H1 (cell line): ENCODE data around the gene UBAP1L. TPM values are rescaled to one million over a fixed set of nuclear protein-coding genes. Genes with fewer than 3 reads are reported as not detected.

Experiments
- CTCF ChIA-PET: fragments of 300-600 bp; sonication (Branson Sonifier 250); formaldehyde crosslinking; loops from one replicate; lab custom pipeline; 2021; ENCODE audit not compliant: partially characterized antibody; lab: Charles Lee
- POLR2A ChIA-PET: fragments of 300-600 bp; sonication (Branson Sonifier 250); formaldehyde crosslinking; loops from one replicate; lab custom pipeline; 2021; ENCODE audit warnings: inconsistent platforms; ENCODE audit not compliant: partially characterized antibody; lab: Charles Lee
- DNase-seq, 2 experiments: peaks; one replicate each; pipeline versions ENCODE4 v3.0.0 to v3.0.0-alpha.2; 2010 to 2022; ENCODE audit warnings: low spot score in 2 of 2, low read depth in 1 of 2, mixed read lengths in 1 of 2
- FAIRE-seq: peaks from 2 replicates; lab custom pipeline; 2011; peaks lifted over from hg19 to GRCh38; lab: Jason Lieb, UNC
- H2AFZ ChIP-seq: 2 replicates; pipeline ENCODE4 v1.8.1; 2012; ENCODE audit warnings: low read length, inconsistent platforms
- H2AK5ac ChIP-seq: 2 replicates; pipeline ENCODE4 v1.6.1; 2013; ENCODE audit warnings: low read depth, low read length
- H2BK120ac ChIP-seq: replicated peaks from 2 replicates; pipeline ENCODE3; 2013; ENCODE audit warnings: low read depth, low read length, inconsistent platforms
- H2BK12ac ChIP-seq: 2 replicates; pipeline ENCODE4 v1.6.1; 2013; ENCODE audit warnings: low read depth, low read length
- H2BK15ac ChIP-seq: 2 replicates; pipeline ENCODE4 v1.6.1; 2013; ENCODE audit warnings: low read length
- H2BK20ac ChIP-seq: 2 replicates; pipeline ENCODE4 v1.6.1; 2013; ENCODE audit warnings: low read length
- H2BK5ac ChIP-seq: 2 replicates; pipeline ENCODE4 v1.6.1; 2013; ENCODE audit warnings: low read depth, low read length
- H3K14ac ChIP-seq: 2 replicates; pipeline ENCODE4 v1.6.1; 2013; ENCODE audit warnings: inconsistent platforms; ENCODE audit not compliant: insufficient read length
- H3K18ac ChIP-seq: 2 replicates; pipeline ENCODE4 v1.6.1; 2013; ENCODE audit warnings: low read length; ENCODE audit errors: extremely low read depth
- H3K23ac ChIP-seq: 2 replicates; pipeline ENCODE4 v1.6.1; 2013; ENCODE audit warnings: inconsistent platforms; ENCODE audit not compliant: insufficient read length
- H3K23me2 ChIP-seq: 2 replicates; pipeline ENCODE4 v1.6.1; 2013; ENCODE audit warnings: low read depth, low read length
- H3K27ac ChIP-seq: 2 replicates; pipeline ENCODE4 v1.6.1; 2011; ENCODE audit warnings: low read depth, low read length, inconsistent platforms
- H3K27me3 ChIP-seq, 4 experiments: replicated peaks in 1 of 4; 1 replicate in 1 of 4; 2 replicates in 3 of 4; pipeline versions ENCODE4 v1.6.1 to v1.8.1; 2011 to 2013; ENCODE audit warnings: low read length in 3 of 4, mild to moderate bottlenecking in 3 of 4, inconsistent platforms in 2 of 4, mixed read lengths in 2 of 4, moderate library complexity in 1 of 4; ENCODE audit not compliant: control insufficient read depth in 3 of 4, insufficient read depth in 3 of 4; ENCODE audit errors: extremely low read depth in 1 of 4
- H3K36me3 ChIP-seq, 4 experiments: 2 replicates each; pipeline versions ENCODE4 v1.6.1 to v1.8.1; 2011 to 2013; ENCODE audit warnings: mild to moderate bottlenecking in 4 of 4, low read length in 3 of 4, moderate library complexity in 2 of 4, control low read depth in 1 of 4, inconsistent platforms in 1 of 4; ENCODE audit not compliant: insufficient read depth in 4 of 4, control insufficient read depth in 2 of 4
- H3K4ac ChIP-seq: replicated peaks from 2 replicates; pipeline ENCODE3; 2013; ENCODE audit warnings: low read length, low read depth, mixed read lengths, inconsistent platforms; ENCODE audit not compliant: insufficient read length
- H3K4me1 ChIP-seq, 4 experiments: replicated peaks in 1 of 4; 1 replicate in 1 of 4; 2 replicates in 3 of 4; pipeline versions ENCODE4 v1.6.1 to v1.8.1; 2011 to 2013; ENCODE audit warnings: low read length in 3 of 4, inconsistent platforms in 2 of 4, mixed read lengths in 1 of 4; ENCODE audit not compliant: insufficient read depth in 4 of 4, control insufficient read depth in 3 of 4
- H3K4me2 ChIP-seq, 2 experiments: 2 replicates each; pipeline versions ENCODE4 v1.6.1 to v1.8.1; 2011 to 2013; ENCODE audit warnings: low read depth in 2 of 2, low read length in 2 of 2, control low read depth in 1 of 2, inconsistent platforms in 1 of 2, mild to moderate bottlenecking in 1 of 2; ENCODE audit not compliant: insufficient read depth in 1 of 2
- H3K4me3 ChIP-seq, 4 experiments: fragments of 200-600, 300-600 bp in 1 of 4; sonication (generic), shearing (Covaris generic), sonication (Bioruptor Twin) in 1 of 4; 2 replicates each; pipeline versions ENCODE4 v1.5.1 to v1.8.1; 2011 to 2016; ENCODE audit warnings: low read length in 4 of 4, low read depth in 3 of 4, control low read depth in 2 of 4, inconsistent platforms in 2 of 4, mild to moderate bottlenecking in 2 of 4, mixed read lengths in 1 of 4, moderate library complexity in 1 of 4; ENCODE audit not compliant: insufficient read depth in 2 of 4; ENCODE audit errors: extremely low read depth in 1 of 4
- H3K56ac ChIP-seq: replicated peaks from 2 replicates; pipeline ENCODE3; 2013; ENCODE audit warnings: low read depth, mild to moderate bottlenecking, mixed read lengths, low read length, inconsistent platforms; ENCODE audit not compliant: insufficient read length
- H3K79me1 ChIP-seq: 2 replicates; pipeline ENCODE4 v1.6.1; 2013; ENCODE audit warnings: low read depth, low read length, control low read depth
- H3K79me2 ChIP-seq, 2 experiments: 2 replicates each; pipeline versions ENCODE4 v1.6.1 to v1.8.1; 2012 to 2013; ENCODE audit warnings: low read length in 2 of 2, mild to moderate bottlenecking in 2 of 2, inconsistent platforms in 1 of 2; ENCODE audit not compliant: insufficient read depth in 2 of 2, control insufficient read depth in 1 of 2
- H3K9ac ChIP-seq, 4 experiments: replicated peaks in 1 of 4; 1 replicate in 1 of 4; 2 replicates in 3 of 4; pipeline versions ENCODE4 v1.6.1 to v1.8.1; 2011 to 2013; ENCODE audit warnings: low read depth in 3 of 4, low read length in 3 of 4, control low read depth in 2 of 4, mild to moderate bottlenecking in 2 of 4, moderate library complexity in 2 of 4, inconsistent platforms in 1 of 4; ENCODE audit errors: extremely low read depth in 1 of 4
- H3K9me3 ChIP-seq, 2 experiments: 2 replicates each; pipeline versions ENCODE4 v1.6.1 to v1.8.1; 2012 to 2013; ENCODE audit warnings: mild to moderate bottlenecking in 2 of 2, moderate library complexity in 2 of 2, control low read depth in 1 of 2, inconsistent platforms in 1 of 2, low read depth in 1 of 2, low read length in 1 of 2, mixed read lengths in 1 of 2; ENCODE audit not compliant: insufficient read depth in 2 of 2
- H4K20me1 ChIP-seq, 2 experiments: replicated peaks in 1 of 2; 2 replicates each; pipeline versions ENCODE3 to v1.8.1; 2011 to 2013; ENCODE audit warnings: inconsistent platforms in 2 of 2, low read length in 2 of 2, mild to moderate bottlenecking in 1 of 2; ENCODE audit not compliant: insufficient read depth in 2 of 2, control insufficient read depth in 1 of 2
- H4K5ac ChIP-seq: 2 replicates; pipeline ENCODE4 v1.6.1; 2013; ENCODE audit warnings: low read length, low read depth, mixed read lengths, inconsistent platforms; ENCODE audit not compliant: insufficient read length
- H4K8ac ChIP-seq: 2 replicates; pipeline ENCODE4 v1.8.0; 2013; ENCODE audit warnings: mild to moderate bottlenecking, moderate library complexity, low read length, inconsistent platforms; ENCODE audit not compliant: insufficient read depth; ENCODE audit errors: extremely low read depth
- H4K91ac ChIP-seq: replicated peaks from 2 replicates; pipeline ENCODE3; 2013; ENCODE audit warnings: low read length, mixed read lengths, inconsistent platforms; ENCODE audit not compliant: insufficient read length
- BACH1 ChIP-seq: IDR thresholded peaks from 2 replicates; pipeline ENCODE4 v1.6.1; 2012; ENCODE audit warnings: low read length, improper control_type of control experiment
- BCL11A ChIP-seq, 2 experiments: IDR thresholded peaks; one replicate each; pipeline ENCODE4 v1.6.1; 2011; ENCODE audit warnings: low read depth in 2 of 2, low read length in 2 of 2, mild to moderate bottlenecking in 2 of 2
- EGR1 ChIP-seq: IDR thresholded peaks from 2 replicates; pipeline ENCODE4 v1.6.1; 2011; ENCODE audit warnings: low read depth, low read length, borderline replicate concordance
- GTF2F1 ChIP-seq: IDR thresholded peaks from 2 replicates; pipeline ENCODE4 v1.6.1; 2012; ENCODE audit warnings: low read depth, low read length, improper control_type of control experiment, borderline replicate concordance
- HDAC6 ChIP-seq: IDR thresholded peaks from one replicate; pipeline ENCODE4 v1.7.1; 2012; ENCODE audit warnings: low read depth, mild to moderate bottlenecking, inconsistent platforms, low read length, moderate library complexity
- RAD21 ChIP-seq, 2 experiments: IDR thresholded peaks in 1 of 2; conservative IDR thresholded peaks in 1 of 2; 2 replicates each; pipeline ENCODE4 v1.6.1; 2011; ENCODE audit warnings: low read depth in 2 of 2, low read length in 2 of 2, improper control_type of control experiment in 1 of 2, inconsistent platforms in 1 of 2, mild to moderate bottlenecking in 1 of 2, moderate library complexity in 1 of 2
- SAP30 ChIP-seq: fragments of 300-600 bp; sonication (generic); IDR thresholded peaks from 2 replicates; pipeline ENCODE4 v1.7.1; 2012; ENCODE audit warnings: low read length, moderate library complexity, mild to moderate bottlenecking, inconsistent platforms; ENCODE audit not compliant: insufficient read depth, insufficient replicate concordance
- SP1 ChIP-seq: IDR thresholded peaks from 2 replicates; pipeline ENCODE4 v1.6.1; 2011; ENCODE audit warnings: low read depth, low read length
- SP2 ChIP-seq: IDR thresholded peaks from 2 replicates; pipeline ENCODE4 v1.6.1; 2012; ENCODE audit warnings: mild to moderate bottlenecking, low read length, inconsistent platforms
- SRF ChIP-seq: IDR thresholded peaks from 2 replicates; pipeline ENCODE4 v1.6.1; 2011; ENCODE audit warnings: mild to moderate bottlenecking, low read depth, low read length, moderate library complexity
- TAF7 ChIP-seq: optimal IDR thresholded peaks from 2 replicates; pipeline ENCODE3; 2011; ENCODE audit warnings: low read depth, mild to moderate bottlenecking, inconsistent platforms, low read length, moderate library complexity, borderline replicate concordance
- YY1 ChIP-seq: IDR thresholded peaks from 2 replicates; pipeline ENCODE4 v1.6.1; 2011; ENCODE audit warnings: low read depth, mild to moderate bottlenecking, low read length
- WGBS, 2 experiments: shearing (Covaris generic) in 1 of 2; methylation state at CpG; one replicate each; pipeline versions ENCODE4 v1.1.6 to v1.1.7; 2013 to 2015; ENCODE audit warnings: low lambda C conversion rate in 2 of 2, mixed read lengths in 2 of 2, inconsistent platforms in 1 of 2, low coverage in 1 of 2, missing lambda C conversion rate in 1 of 2; ENCODE audit not compliant: insufficient replicate concordance in 2 of 2, insufficient coverage in 1 of 2, insufficient read length in 1 of 2; ENCODE audit errors: extremely low coverage in 1 of 2, missing lambda C conversion rate in 1 of 2; 5-methylcytosine and 5-hydroxymethylcytosine counted together
- polyA plus RNA-seq, 7 experiments: library from polyadenylated mRNA; depleted of rRNA in 3 of 7; stranded (reverse) in 5 of 7; unstranded in 2 of 7; fragments of >200 nt in 5 of 7; fragments of 200-250 nt in 2 of 7; gene quantifications; 1 replicate in 5 of 7; 2 replicates in 1 of 7; 4 replicates in 1 of 7; pipeline versions ENCODE4 v1.2.1 to v1.2.3, GENCODE V29; 2011 to 2013; ENCODE audit warnings: missing spikeins in 2 of 7, mixed read lengths in 2 of 7
- total RNA-seq: library from RNA; stranded (reverse); fragmentation: NEBNext Ultra II Directional; extraction: Animal tissue kit (Norgen Biotek cat#: 25700); gene quantifications from 2 replicates; pipeline ENCODE4 v1.2.1, GENCODE V29; 2021

UBAP1L gene
- total and polyA plus RNA-seq, 2 of the 8 experiments (the other 6 are each of a cell fraction or from before 2014, with no cell fraction given), result 0.67 to 1.7 TPM

GRCh38 chr15:65164139-65164538 is 49.1 kb upstream of the UBAP1L start:
- ChIA-PET POLR2A (no interaction called here), CTCF (interaction anchor here (0.5 to 1.1 kb wide), 7 partner anchors 9 to 282 kb away, joined by 3 to 4 read pairs (median 3); partner anchors contain the start of gene PARP16)
- no peak overlapping the region for H2AFZ ChIP-seq
- H3K56ac ChIP-seq, result no peak overlapping the region
- no peak overlapping the region for H2AK5ac ChIP-seq
- H2BK15ac ChIP-seq, result no peak overlapping the region
- H4K5ac ChIP-seq, result no peak overlapping the region
- H3K4ac ChIP-seq, result no peak overlapping the region
- peaks cover 2 to 33% (median 10%) of the 10 kb centered on the region in 4 experiments; a peak in 5 of 8 replicates for H3K36me3 ChIP-seq
- no peak overlapping the region for H3K14ac ChIP-seq
- no peaks in the 10 kb centered on the region for H3K79me1 ChIP-seq
- no peaks in the 10 kb centered on the region for H3K79me2 ChIP-seq
- H3K4me1 ChIP-seq, result no peaks in the 10 kb centered on the region
- H2BK12ac ChIP-seq, result no peak overlapping the region
- H3K9me3 ChIP-seq, result no peaks in the 10 kb centered on the region
- no peaks in the 10 kb centered on the region; a peak in 1 of 7 replicates for H3K27me3 ChIP-seq
- no peak overlapping the region for H2BK5ac ChIP-seq
- H3K9ac ChIP-seq, result no peak overlapping the region
- no peak for DNase-seq
- no peak overlapping the region for H2BK120ac ChIP-seq
- H3K4me2 ChIP-seq, result no peak overlapping the region
- no peak overlapping the region; the same call in 1 of the 2 replicates for H4K8ac ChIP-seq
- H4K91ac ChIP-seq, result no peak overlapping the region
- WGBS, 2 experiments, result 92% methylated on average over 1 of the region's 1 CpG; no CpG with 5 or more reads in 1 of the 2 experiments
- TF ChIP-seq GTF2F1 (no peak), RAD21 (IDR thresholded peaks at IDR 0.05 in 1 of 2, conservative IDR thresholded peaks at IDR 0.05 in 1 of 2; ENCODE audit: low read depth in 2 of 2, low read length in 2 of 2) (no peak), BCL11A (IDR thresholded peaks at IDR 0.05; ENCODE audit: low read depth in 2 of 2, low read length in 2 of 2) (no peak), SAP30 (no peak), TAF7 (no peak), SP2 (no peak), BACH1 (no peak), SP1 (no peak), EGR1 (no peak), SRF (no peak), YY1 (no peak), HDAC6 (no peak)
- TF ChIP-seq, all 59 proteins: peak for 0
- no peak overlapping the region for H3K27ac ChIP-seq
- no peak overlapping the region for H2BK20ac ChIP-seq
- H3K23me2 ChIP-seq, result no peaks in the 10 kb centered on the region; the same call in 1 of the 2 replicates
- no peak for FAIRE-seq
- H4K20me1 ChIP-seq, result peaks cover 1 to 2% of the 10 kb centered on the region in 2 experiments
- H3K23ac ChIP-seq, result no peak overlapping the region
- no peak overlapping the region for H3K18ac ChIP-seq
- no peak overlapping the region for H3K4me3 ChIP-seq
